Activated T-helper 1 cell treated with anti-CD3 and anti-CD28 coated beads, Interleukin-2, amount 50 U/mL, for 16 hours (primary cell): ENCODE data around the gene FAM162A.

Source experiments
- DNase-seq, 2 donors: peaks; one replicate each; pipeline ENCODE4 v3.0.0-alpha.2; 2020; ENCODE audit warnings: low read depth in 1 of 2, low spot score in 1 of 2

Gene FAM162A

DNA sequence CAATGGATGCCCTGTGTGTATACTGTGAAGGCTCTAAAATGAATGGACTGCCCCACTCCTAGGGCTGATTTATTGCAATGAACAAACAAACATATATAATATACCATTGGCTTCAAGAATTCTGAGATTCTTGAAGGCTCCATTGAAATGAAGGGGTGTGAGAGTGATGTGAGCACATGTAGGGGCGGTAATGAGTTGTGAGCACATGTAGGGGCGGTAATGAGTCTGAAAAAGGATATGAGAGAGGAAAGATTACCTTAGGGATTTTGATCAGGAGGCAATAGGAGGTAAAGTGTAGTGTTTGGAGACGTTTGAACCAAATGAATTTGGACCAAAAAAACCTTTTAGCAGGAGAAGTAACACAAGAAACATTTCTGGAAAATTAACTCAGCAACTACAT, 3.7 kb downstream of the FAM162A start:
- no peak for DNase-seq

GRCh38 chr3:122389197-122389596, 5.2 kb downstream of the FAM162A start:
- DNase-seq, result no peak

- no peak for DNase-seq
Observed at GRCh38 chr3:122389892-122390291, 5.9 kb downstream of the FAM162A start.

- no peak for DNase-seq
Observed at GRCh38 chr3:122390665-122391064, 6.7 kb downstream of the FAM162A start.

GRCh38 chr3:122391681-122392446, 7.9 kb downstream of the FAM162A start:
- no peak for DNase-seq

DNA sequence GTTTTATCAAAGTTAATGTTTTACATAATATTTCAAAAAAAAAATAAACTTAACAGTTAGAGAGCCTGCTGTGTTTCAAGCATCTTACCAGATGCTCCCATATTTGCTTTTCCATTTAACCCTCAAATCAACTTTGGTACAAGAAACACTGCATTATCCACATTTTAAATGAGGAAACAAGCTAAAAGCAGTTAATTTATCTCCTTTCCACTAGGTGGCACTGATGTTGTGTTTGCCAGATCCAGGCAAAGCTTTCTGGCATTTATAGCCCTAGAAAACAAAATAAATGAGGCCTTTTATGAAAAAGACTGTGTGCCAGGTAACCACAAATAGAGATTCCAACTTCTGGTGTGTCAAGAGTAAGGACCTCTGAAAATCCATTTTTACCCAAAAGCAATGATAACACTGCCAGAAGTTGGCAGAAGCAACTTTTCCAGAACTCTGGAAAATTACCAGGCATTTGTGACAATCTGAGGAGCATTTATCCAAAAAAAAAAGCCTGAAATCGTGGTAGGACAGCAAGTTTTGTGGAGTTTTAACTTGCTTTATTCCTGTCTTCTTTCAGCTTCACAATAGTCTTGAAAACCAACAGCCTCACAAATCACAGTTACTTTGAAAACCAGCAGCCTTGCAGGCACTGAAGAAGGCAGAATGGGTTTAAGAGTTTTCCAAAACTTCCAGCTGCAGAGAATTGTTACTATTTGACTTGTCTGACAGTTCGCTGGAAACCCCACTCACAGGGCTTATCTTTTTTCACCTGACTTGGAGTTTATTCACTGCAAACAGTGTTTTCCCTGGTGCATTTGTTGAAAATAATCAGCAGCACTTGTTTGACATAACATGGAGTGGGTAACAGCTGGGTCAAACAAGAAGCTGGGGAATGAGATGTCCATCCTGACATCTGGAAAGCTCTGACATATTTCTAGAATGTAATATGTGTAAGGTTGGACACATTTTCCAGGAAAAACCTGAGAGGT, 9.2 kb downstream of the FAM162A start:
- DNase-seq, result no peak

GRCh38 chr3:122394173-122394572, 10.2 kb downstream of the FAM162A start:
- DNase-seq, result no peak

GRCh38 chr3:122395582-122395981, 11.6 kb downstream of the FAM162A start:
- no peak for DNase-seq

DNA sequence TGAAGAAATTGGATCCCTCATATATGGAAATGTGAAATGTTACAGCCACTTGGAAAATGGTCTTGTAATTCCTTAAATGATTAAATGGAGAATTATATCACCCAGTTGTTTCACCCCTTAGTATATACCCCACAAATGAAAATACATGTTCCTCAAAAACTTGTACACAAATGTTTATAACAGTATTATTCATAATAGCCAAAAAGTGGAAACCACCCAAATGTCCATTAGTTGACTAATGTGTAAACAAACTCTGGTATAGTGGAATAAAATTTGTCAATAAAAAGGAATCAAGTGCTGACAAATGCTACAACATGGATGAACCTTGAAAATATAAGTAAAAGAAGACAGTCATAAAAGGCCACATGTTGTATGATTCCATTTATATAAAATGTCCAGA, 12.5 kb downstream of the FAM162A start:
- no peak for DNase-seq

- DNase-seq, result no peak
Observed at GRCh38 chr3:122397201-122397600, 13.2 kb downstream of the FAM162A start.

GRCh38 chr3:122398920-122399319, 14.9 kb downstream of the FAM162A start:
- DNase-seq, result no peak

- no peak for DNase-seq
Observed at GRCh38 chr3:122403489-122403888, 19.5 kb downstream of the FAM162A start.

- no peak for DNase-seq
Observed at GRCh38 chr3:122405015-122405414, 21.0 kb downstream of the FAM162A start.

- no peak for DNase-seq
Observed at GRCh38 chr3:122406198-122406597, 22.2 kb downstream of the FAM162A start.

DNA sequence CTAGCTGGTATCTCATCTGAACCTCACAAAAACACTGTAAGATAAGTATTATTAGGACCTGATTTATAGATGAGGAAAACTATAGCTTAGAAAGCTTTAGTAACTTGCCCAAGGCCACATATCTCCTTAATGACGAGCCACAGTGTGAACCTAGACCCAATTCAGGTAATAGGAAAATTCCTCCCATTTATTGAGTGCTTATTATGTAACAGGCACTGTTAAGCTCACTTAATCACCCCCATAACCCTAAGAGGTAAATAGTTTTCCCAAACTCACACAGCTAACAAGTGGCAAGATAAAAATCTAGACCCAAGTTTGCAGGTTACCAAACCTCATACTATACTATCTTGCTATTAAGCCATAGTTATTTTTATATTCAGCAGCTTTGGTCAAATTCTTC, 24.0 kb downstream of the FAM162A start:
- no peak for DNase-seq

DNA sequence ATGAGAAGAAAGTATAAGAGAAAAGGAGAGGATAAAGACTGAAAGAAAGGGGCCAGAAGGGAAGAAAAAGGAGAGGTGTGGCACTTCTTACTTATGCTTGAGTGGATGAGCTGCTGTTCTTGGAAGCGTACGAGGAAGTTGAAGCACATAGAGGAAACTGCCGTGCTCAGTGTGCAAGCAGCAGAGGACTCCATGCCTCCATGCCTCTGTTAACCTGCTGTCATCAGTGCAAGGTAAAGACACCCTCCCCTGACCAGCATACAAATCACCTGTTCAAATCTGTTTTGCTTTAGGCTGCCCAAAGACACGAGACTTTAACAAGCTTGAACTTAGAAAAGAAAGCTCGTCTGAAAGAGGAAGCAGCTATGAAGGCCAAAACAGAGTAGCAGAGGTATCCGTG, 25.5 kb downstream of the FAM162A start:
- DNase-seq, result no peak

- DNase-seq, result no peak
Observed at GRCh38 chr3:122410111-122410510, 26.1 kb downstream of the FAM162A start.

DNA sequence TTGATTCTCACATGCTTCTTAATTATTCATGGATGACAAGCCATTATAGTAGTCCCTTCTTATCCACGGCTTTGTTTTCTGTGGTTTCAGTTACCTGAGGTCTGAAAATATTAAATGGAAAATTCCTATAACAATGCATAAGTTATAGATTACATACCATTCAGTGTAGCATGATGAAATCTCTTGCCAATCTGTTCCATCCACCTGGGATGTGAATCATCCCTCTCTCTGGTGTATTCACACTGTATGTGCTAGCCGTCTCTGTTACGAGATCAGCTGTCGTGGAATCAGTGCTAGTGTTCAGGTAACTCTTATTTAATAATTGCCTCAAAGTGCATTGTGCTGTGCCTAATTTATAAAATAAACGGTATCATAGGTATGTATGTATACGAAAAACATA, 26.7 kb downstream of the FAM162A start:
- DNase-seq, result no peak

DNA sequence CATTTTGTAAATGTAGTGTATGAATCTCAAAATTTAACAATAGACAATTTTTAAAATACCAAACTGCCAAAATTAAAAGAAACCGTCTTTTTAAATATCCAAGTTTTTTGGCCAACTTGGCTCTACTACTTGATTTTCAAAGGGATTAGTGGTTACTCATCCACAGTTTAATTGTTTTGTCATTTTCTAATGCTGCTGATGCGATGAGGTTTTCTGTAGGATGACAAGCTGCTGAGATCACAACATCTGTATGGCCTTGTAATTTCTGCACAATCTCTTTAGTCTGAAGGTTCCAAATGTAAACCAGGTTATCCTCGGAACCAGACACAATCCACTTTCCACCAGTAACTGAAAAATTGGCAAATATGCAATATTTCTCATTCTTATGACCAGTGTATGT, 30.4 kb downstream of the FAM162A start:
- DNase-seq, result no peak

GRCh38 chr3:122415104-122415744, 31.2 kb downstream of the FAM162A start:
- peak; percentile 9 for DNase-seq

DNA sequence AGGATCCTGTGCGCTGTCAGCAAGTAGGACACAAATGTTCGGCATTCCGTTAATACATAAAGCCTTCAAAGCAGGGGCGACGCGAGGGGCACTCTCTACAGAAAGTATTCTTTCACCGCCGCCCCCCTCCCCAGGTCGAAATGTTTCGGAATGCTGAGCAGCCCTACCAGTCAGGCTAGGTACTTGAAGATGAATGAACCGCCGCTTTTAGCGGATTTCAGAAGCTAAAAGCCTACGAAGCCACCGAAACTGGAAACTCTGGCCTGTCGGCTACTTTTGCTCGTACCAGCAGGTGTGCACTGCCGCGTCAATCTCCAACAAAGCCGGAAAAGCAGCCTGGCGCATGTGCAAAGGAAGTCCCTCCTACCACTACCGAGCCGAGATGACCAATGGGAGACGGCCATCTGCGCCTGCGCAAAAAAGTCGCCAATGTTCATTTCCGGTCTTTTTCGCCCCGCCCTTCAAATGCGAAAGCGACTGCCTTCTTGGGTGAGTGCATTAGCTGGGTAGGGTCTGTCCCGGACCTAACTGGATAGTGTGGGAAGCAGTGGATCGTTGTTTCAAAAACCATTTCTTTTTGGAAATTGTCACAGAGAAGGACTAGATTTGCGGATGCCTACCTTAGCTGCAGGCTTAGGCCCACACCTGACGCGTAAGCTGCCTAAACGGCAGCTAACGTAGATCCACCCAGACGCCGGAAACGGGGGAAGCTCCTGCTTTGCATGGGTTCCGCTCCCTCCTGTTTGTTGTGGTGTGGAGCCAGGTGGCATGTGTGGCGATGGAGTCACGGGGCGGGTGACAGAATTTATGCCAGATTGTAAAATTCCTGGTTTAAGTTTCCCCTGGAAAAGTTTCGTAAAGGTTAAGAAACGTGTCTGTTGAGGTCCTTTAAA, 32.0 kb downstream of the FAM162A start, which contains the start of gene WDR5B:
WDR5B (minus strand) TSS at position 301 of the 893 bp plus-strand sequence. CDS start 534 bp downstream, outside the sequence.
- DNase-seq, result peak; percentile 97 to 98
